GM23338 (cell line): ENCODE data around the gene NAA25. TPM values are rescaled to one million over a fixed set of nuclear protein-coding genes. Genes with fewer than 3 reads are reported as not detected.

ENCODE experiments used
- ATAC-seq: fragments of 200-7000 bp; cut with Tn5 transposase; 3 replicates; pipeline ENCODE4 v1.9.1; 2020
- DNase-seq: peaks from one replicate; pipeline ENCODE4 v3.0.0-alpha.2; 2015; ENCODE audit warnings: low spot score
- H2AFZ ChIP-seq: fragments of 200-600 bp; sonication (generic); 2 replicates; pipeline ENCODE4 v1.8.0; 2016; ENCODE audit warnings: antibody characterized with exemption, mild to moderate bottlenecking, moderate library complexity
- H3F3A ChIP-seq: fragments of 200-600 bp; sonication (generic); replicated peaks from 2 replicates; pipeline ENCODE4 v1.8.0; 2017; ENCODE audit warnings: antibody characterized with exemption, mixed run types, low read depth
- H3K27ac ChIP-seq: fragments of 200-600 bp; sonication (generic); 2 replicates; pipeline ENCODE4 v1.6.1; 2016; ENCODE audit warnings: low read depth
- H3K27me3 ChIP-seq: fragments of 200-600 bp; sonication (generic); 2 replicates; pipeline ENCODE4 v1.8.0; 2016; ENCODE audit warnings: mild to moderate bottlenecking, mixed run types, moderate library complexity; ENCODE audit not compliant: insufficient read depth
- H3K36me3 ChIP-seq: fragments of 200-600 bp; sonication (generic); 2 replicates; pipeline ENCODE4 v1.8.0; 2016; ENCODE audit warnings: mild to moderate bottlenecking; ENCODE audit not compliant: insufficient read depth
- H3K4me1 ChIP-seq: fragments of 200-600 bp; sonication (generic); 2 replicates; pipeline ENCODE4 v1.8.0; 2016; ENCODE audit warnings: mild to moderate bottlenecking, moderate library complexity; ENCODE audit not compliant: insufficient read depth
- H3K4me2 ChIP-seq: fragments of 200-600 bp; sonication (generic); 2 replicates; pipeline ENCODE4 v1.7.1; 2017; ENCODE audit warnings: mixed run types
- H3K4me3 ChIP-seq: fragments of 200-600 bp; sonication (generic); 2 replicates; pipeline ENCODE4 v1.6.1; 2016; ENCODE audit warnings: mixed run types
- H3K79me2 ChIP-seq: fragments of 200-600 bp; sonication (generic); replicated peaks from 2 replicates; pipeline ENCODE4 v1.8.0; 2017; ENCODE audit warnings: mild to moderate bottlenecking; ENCODE audit not compliant: insufficient read depth
- H3K9me2 ChIP-seq: fragments of 200-600 bp; sonication (generic); 2 replicates; pipeline ENCODE4 v1.8.0; 2017; ENCODE audit not compliant: insufficient read depth
- H4K20me1 ChIP-seq: fragments of 200-600 bp; sonication (generic); replicated peaks from 2 replicates; pipeline ENCODE4 v1.8.0; 2017; ENCODE audit warnings: mild to moderate bottlenecking; ENCODE audit not compliant: insufficient read depth
- H3K27ac Mint-ChIP-seq: 2 replicates; pipeline ENCODE4 v1.8.0; 2020; ENCODE audit warnings: inconsistent platforms, mild to moderate bottlenecking, moderate library complexity, mixed read lengths
- H3K27me3 Mint-ChIP-seq: 3 replicates; pipeline ENCODE4 v1.8.0; 2022; ENCODE audit warnings: low read depth, mild to moderate bottlenecking, moderate library complexity, mixed read lengths, inconsistent platforms; ENCODE audit not compliant: insufficient read depth, poor library complexity
- H3K36me3 Mint-ChIP-seq: 3 replicates; pipeline ENCODE4 v1.8.0; 2021; ENCODE audit warnings: low read depth, mild to moderate bottlenecking, inconsistent platforms, moderate library complexity, mixed read lengths
- H3K4me1 Mint-ChIP-seq: 3 replicates; pipeline ENCODE4 v1.8.0; 2020; ENCODE audit warnings: mild to moderate bottlenecking, inconsistent platforms, mixed read lengths
- H3K4me3 Mint-ChIP-seq: 3 replicates; pipeline ENCODE4 v1.8.0; 2021; ENCODE audit warnings: moderate library complexity, mild to moderate bottlenecking, inconsistent platforms, mixed read lengths
- H3K9me3 Mint-ChIP-seq: 3 replicates; pipeline ENCODE4 v1.8.0; 2020; ENCODE audit warnings: moderate library complexity, mild to moderate bottlenecking, inconsistent platforms, mixed read lengths
- CREB1 ChIP-seq: fragments of 250-450 bp; sonication (Bioruptor Pico); IDR thresholded peaks from 2 replicates; pipeline ENCODE4 v1.5.0; 2020; ENCODE audit warnings: low read depth, mild to moderate bottlenecking, moderate library complexity
- EZH2phosphoT487 ChIP-seq: fragments of 200-600 bp; sonication (generic); IDR thresholded peaks from one replicate; pipeline ENCODE4 v1.8.1; 2018; ENCODE audit warnings: antibody characterized with exemption; ENCODE audit not compliant: unreplicated experiment
- NANOG ChIP-seq: IDR thresholded peaks from 2 replicates; pipeline ENCODE4 v1.6.1; 2016; ENCODE audit warnings: antibody characterized with exemption, borderline replicate concordance
- POLR2AphosphoS5 ChIP-seq: IDR thresholded peaks from 2 replicates; pipeline ENCODE4 v1.6.1; 2016; ENCODE audit warnings: antibody characterized with exemption, low read depth
- ZNF114 ChIP-seq: fragments of 250-450 bp; sonication (Bioruptor Pico); IDR thresholded peaks from 2 replicates; pipeline ENCODE4 v1.5.0; 2020; ENCODE audit warnings: mild to moderate bottlenecking, moderate library complexity
- microRNA-seq: library from miRNA; unstranded; fragments of <30 nt; microRNA quantifications from one replicate; pipeline ENCODE4, GENCODE V29; 2017
- polyA plus RNA-seq: library from polyadenylated mRNA; unstranded; fragments of >200 nt; fragmentation: Nextera tagmentation; extraction: Ambion mirVana; gene quantifications from 2 replicates; pipeline ENCODE4 v1.2.1, GENCODE V29; 2016
- small RNA-seq: library from RNA; depleted of rRNA; stranded (forward); fragments of <200 nt; gene quantifications from one replicate; pipeline ENCODE3, GENCODE V24; 2014; ENCODE audit warnings: low replicate concordance
- total RNA-seq: library from RNA; depleted of rRNA; stranded (reverse); fragments of >200 nt; shearing (Covaris generic); gene quantifications from 2 replicates; pipeline ENCODE4 v1.2.3, GENCODE V29; 2014; rRNA removed
- TF ChIP-seq, protein P1 (sequence below): fragments of 250-450 bp; sonication (Bioruptor Pico); IDR thresholded peaks from 2 replicates; pipeline ENCODE4 v1.5.0; 2020; ENCODE audit warnings: mild to moderate bottlenecking, moderate library complexity
- TF ChIP-seq, protein P2 (sequence below): IDR thresholded peaks from 2 replicates; pipeline ENCODE4 v1.6.1; 2016; ENCODE audit warnings: antibody characterized with exemption

Gene NAA25
- total and polyA plus RNA-seq, 2 experiments from 2014 or later, result 49.0 to 55.1 TPM

DNA sequence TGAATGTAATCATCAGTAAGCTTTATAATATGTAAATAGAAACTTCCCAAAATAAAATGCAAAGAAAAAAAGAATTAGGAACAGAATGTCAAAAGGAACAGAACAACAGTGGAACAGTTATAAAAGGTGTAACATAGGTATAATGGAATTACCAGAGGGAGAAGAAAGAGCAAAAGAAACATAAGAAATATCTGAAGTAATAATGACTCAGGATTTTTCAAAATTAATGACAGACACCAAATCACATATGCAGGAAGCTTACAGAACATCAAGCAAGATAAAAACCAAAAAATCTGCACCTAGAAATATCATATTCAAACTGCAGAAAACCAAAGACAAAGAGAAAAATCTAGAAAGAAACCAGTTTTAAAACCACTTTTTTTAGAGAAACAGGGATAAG lies 131.7 kb downstream of the NAA25 start:
- no peaks in the 10 kb centered on the region; the same call in 2 of the 3 replicates for H3K36me3 Mint-ChIP-seq
- H3K79me2 ChIP-seq, result no peaks in the 10 kb centered on the region
- H3K4me1 ChIP-seq, result no peaks in the 10 kb centered on the region
- no peaks in the 10 kb centered on the region for H4K20me1 ChIP-seq
- DNase-seq (no peak), ATAC-seq (no peak)
- H3K27me3 Mint-ChIP-seq, result peaks cover 2% of the 10 kb centered on the region
- 0 out of 3 replicates have a peak, but pooled peaks cover 3% of the 10 kb centered on the region for H3K9me3 Mint-ChIP-seq
- H3K27ac Mint-ChIP-seq, result no peak overlapping the region
- no peaks in the 10 kb centered on the region for H3K27me3 ChIP-seq
- no peak overlapping the region for H3K27ac ChIP-seq
- TF ChIP-seq, protein P1, sequence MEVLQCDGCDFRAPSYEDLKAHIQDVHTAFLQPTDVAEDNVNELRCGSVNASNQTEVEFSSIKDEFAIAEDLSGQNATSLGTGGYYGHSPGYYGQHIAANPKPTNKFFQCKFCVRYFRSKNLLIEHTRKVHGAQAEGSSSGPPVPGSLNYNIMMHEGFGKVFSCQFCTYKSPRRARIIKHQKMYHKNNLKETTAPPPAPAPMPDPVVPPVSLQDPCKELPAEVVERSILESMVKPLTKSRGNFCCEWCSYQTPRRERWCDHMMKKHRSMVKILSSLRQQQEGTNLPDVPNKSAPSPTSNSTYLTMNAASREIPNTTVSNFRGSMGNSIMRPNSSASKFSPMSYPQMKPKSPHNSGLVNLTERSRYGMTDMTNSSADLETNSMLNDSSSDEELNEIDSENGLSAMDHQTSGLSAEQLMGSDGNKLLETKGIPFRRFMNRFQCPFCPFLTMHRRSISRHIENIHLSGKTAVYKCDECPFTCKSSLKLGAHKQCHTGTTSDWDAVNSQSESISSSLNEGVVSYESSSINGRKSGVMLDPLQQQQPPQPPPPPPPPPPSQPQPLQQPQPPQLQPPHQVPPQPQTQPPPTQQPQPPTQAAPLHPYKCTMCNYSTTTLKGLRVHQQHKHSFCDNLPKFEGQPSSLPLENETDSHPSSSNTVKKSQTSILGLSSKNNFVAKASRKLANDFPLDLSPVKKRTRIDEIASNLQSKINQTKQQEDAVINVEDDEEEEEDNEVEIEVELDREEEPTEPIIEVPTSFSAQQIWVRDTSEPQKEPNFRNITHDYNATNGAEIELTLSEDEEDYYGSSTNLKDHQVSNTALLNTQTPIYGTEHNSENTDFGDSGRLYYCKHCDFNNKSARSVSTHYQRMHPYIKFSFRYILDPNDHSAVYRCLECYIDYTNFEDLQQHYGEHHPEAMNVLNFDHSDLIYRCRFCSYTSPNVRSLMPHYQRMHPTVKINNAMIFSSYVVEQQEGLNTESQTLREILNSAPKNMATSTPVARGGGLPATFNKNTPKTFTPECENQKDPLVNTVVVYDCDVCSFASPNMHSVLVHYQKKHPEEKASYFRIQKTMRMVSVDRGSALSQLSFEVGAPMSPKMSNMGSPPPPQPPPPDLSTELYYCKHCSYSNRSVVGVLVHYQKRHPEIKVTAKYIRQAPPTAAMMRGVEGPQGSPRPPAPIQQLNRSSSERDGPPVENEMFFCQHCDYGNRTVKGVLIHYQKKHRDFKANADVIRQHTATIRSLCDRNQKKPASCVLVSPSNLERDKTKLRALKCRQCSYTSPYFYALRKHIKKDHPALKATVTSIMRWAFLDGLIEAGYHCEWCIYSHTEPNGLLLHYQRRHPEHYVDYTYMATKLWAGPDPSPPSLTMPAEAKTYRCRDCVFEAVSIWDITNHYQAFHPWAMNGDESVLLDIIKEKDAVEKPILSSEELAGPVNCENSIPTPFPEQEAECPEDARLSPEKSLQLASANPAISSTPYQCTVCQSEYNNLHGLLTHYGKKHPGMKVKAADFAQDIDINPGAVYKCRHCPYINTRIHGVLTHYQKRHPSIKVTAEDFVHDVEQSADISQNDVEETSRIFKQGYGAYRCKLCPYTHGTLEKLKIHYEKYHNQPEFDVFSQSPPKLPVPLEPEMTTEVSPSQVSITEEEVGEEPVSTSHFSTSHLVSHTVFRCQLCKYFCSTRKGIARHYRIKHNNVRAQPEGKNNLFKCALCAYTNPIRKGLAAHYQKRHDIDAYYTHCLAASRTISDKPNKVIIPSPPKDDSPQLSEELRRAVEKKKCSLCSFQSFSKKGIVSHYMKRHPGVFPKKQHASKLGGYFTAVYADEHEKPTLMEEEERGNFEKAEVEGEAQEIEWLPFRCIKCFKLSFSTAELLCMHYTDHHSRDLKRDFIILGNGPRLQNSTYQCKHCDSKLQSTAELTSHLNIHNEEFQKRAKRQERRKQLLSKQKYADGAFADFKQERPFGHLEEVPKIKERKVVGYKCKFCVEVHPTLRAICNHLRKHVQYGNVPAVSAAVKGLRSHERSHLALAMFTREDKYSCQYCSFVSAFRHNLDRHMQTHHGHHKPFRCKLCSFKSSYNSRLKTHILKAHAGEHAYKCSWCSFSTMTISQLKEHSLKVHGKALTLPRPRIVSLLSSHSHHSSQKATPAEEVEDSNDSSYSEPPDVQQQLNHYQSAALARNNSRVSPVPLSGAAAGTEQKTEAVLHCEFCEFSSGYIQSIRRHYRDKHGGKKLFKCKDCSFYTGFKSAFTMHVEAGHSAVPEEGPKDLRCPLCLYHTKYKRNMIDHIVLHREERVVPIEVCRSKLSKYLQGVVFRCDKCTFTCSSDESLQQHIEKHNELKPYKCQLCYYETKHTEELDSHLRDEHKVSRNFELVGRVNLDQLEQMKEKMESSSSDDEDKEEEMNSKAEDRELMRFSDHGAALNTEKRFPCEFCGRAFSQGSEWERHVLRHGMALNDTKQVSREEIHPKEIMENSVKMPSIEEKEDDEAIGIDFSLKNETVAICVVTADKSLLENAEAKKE, result no peak
- TF ChIP-seq EZH2phosphoT487 (no peak), NANOG (no peak), ZNF114 (CRISPR knock-in tag) (no peak), POLR2AphosphoS5 (no peak), CREB1 (CRISPR knock-in tag) (no peak)
- TF ChIP-seq, protein P2, sequence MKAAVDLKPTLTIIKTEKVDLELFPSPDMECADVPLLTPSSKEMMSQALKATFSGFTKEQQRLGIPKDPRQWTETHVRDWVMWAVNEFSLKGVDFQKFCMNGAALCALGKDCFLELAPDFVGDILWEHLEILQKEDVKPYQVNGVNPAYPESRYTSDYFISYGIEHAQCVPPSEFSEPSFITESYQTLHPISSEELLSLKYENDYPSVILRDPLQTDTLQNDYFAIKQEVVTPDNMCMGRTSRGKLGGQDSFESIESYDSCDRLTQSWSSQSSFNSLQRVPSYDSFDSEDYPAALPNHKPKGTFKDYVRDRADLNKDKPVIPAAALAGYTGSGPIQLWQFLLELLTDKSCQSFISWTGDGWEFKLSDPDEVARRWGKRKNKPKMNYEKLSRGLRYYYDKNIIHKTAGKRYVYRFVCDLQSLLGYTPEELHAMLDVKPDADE, result no peak
- H3K9me2 ChIP-seq, result 0 out of 2 replicates have a peak, but pooled peaks cover 3% of the 10 kb centered on the region
- no peaks in the 10 kb centered on the region for H3K4me1 Mint-ChIP-seq
- H3F3A ChIP-seq, result no peaks in the 10 kb centered on the region
- no peak overlapping the region for H3K4me3 ChIP-seq
- no peaks in the 10 kb centered on the region for H3K36me3 ChIP-seq
- no peak overlapping the region for H2AFZ ChIP-seq
- H3K4me2 ChIP-seq, result no peak overlapping the region
- H3K4me3 Mint-ChIP-seq, result no peak overlapping the region

Small RNA genes lying within 50 kb of the gene (microRNA-seq; reads per million reads assigned to microRNA genes)
- gene MIR3657, result not detected

Small RNA genes lying within 50 kb of the gene (small RNA-seq; reads per million reads assigned to genes)
- gene AC004024.1 (0.15 reads per million), gene MIR3657 (not detected), gene RF00019 (not detected)

Other genes starting within 250 kb of the NAA25 start
- gene TMEM116, start 95.6 kb downstream of the NAA25 start, total RNA-seq, result 8.0 and 12.0 TPM in 2 replicates
- gene TMEM116, start 95.6 kb downstream of the NAA25 start, polyA plus RNA-seq, result 6.6 and 10.4 TPM in 2 replicates
- gene ERP29, start 95.4 kb downstream of the NAA25 start, total RNA-seq, result 90.7 and 91.1 TPM in 2 replicates
- 166 and 173 TPM in 2 replicates for gene ERP29, start 95.4 kb downstream of the NAA25 start, polyA plus RNA-seq
- gene TRAFD1, start 16.8 kb upstream of the NAA25 start, total RNA-seq, result 30.4 and 35.6 TPM in 2 replicates
- gene TRAFD1, start 16.8 kb upstream of the NAA25 start, polyA plus RNA-seq, result 17.4 and 17.8 TPM in 2 replicates